ENCODE data around the gene PITPNM1.
"Not testable (repeated sequence)": the region's sequence is repeated elsewhere in the genome, so short reads cannot be mapped to it uniquely, and the experiment has no call there.

Gene PITPNM1

DNA sequence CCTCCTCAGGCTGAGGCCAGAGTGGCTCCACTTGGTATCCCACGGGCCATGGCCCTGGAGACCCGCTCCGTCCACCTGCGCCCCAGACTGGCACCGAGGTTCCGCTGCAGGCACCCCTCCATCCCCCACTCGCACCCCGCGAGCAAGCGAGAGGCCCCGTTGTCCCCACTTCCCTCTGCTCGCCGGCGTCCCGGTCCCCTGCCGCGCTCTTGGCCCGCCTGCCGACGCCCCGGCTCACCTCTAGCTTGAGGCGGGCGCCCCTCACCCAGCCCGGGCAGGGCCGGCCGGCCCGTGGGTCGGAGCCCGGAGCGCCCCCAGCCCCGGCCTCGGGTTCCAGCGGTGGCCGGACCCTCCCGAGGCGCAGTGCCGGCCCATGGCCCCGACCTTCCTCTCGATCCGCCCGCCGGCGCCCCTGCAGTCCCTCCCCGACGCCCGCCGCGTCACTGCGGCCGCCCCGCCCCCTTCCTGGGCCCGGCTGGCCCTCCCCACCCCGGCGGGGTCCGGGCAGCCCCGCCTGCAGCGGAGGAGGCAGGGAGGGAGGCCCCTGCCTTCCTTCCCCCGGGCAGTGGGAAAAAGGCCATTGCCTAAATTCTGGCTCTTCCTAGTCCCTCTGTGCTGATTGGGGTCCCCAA is at the start of gene PITPNM1:
PITPNM1 (minus strand) TSS at position 414 of the 632 bp plus-strand sequence. CDS start 1,183 bp downstream, outside the sequence.
- ChIA-PET POLR2A (interaction anchor here (0.7 kb wide), 1 partner anchor 107 kb away, joined by 3 read pairs; no protein-coding TSS in a partner anchor), CTCF (interaction anchor here (0.6 to 1.7 kb wide), 9 partner anchors 14 to 160 kb away, joined by 3 to 14 read pairs (median 5); partner anchors contain the start of genes AIP, PPP1CA and RAD9A)
- TF ChIP-seq, protein P1, sequence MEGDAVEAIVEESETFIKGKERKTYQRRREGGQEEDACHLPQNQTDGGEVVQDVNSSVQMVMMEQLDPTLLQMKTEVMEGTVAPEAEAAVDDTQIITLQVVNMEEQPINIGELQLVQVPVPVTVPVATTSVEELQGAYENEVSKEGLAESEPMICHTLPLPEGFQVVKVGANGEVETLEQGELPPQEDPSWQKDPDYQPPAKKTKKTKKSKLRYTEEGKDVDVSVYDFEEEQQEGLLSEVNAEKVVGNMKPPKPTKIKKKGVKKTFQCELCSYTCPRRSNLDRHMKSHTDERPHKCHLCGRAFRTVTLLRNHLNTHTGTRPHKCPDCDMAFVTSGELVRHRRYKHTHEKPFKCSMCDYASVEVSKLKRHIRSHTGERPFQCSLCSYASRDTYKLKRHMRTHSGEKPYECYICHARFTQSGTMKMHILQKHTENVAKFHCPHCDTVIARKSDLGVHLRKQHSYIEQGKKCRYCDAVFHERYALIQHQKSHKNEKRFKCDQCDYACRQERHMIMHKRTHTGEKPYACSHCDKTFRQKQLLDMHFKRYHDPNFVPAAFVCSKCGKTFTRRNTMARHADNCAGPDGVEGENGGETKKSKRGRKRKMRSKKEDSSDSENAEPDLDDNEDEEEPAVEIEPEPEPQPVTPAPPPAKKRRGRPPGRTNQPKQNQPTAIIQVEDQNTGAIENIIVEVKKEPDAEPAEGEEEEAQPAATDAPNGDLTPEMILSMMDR (IDR thresholded peaks at IDR 0.05; ENCODE audit: insufficient read depth, low read length, missing control alignments) = no peak
- DNase-seq (ENCODE audit: low read depth, low spot score) = no peak
- H3K4me3 ChIP-seq (ENCODE audit: low read depth, low read length) = peak within 1 kb of the TSS; percentile 76

DNA sequence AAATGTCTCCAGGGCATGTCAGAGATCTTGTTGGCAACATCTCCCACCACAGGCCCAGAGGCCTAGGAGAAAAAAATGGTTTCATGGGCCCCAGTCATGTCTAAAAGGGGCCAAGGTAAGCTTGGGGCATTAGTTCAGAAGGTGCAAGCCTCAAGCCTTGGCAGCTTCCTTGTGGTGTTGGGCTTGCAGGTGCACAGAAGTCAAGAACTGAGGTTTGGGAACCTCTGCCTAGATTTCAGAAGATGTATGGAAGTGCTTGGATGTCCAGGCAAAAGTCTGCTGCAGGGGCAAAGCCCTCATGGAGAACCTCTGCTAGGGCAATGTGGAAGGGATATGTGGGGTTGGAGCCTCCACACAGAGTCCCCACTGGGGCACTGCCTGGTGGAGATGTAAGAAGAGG is 46.5 kb upstream of the PITPNM1 start:
- CTCF ChIA-PET = interaction anchor here (1.8 kb wide), 1 partner anchor 20 kb away, joined by 6 read pairs; no protein-coding TSS in a partner anchor
- POLR2A ChIA-PET; DNase-seq (ENCODE audit: low read depth, low spot score); H3K4me3 ChIP-seq (ENCODE audit: low read depth, low read length): not testable (repeated sequence)

DNA sequence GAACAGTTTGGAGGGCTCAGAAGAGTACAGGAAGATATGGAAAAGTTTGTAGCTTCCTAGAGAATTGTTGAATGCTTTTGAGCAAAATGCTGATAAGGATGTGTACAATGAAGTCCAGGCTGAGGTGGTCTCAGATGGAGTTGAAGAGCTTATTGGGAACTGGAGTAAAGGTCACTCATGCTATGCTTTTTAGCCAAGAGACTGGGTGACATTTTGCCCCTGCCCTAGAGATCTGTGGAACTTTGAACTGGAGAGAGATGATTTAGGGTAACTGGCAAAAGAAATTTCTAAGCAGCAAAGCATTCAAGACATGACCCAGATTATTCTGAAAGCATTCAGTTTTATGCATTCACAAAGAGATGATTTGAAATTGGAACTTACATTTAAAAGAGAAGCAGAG is 46.0 kb upstream of the PITPNM1 start:
- CTCF ChIA-PET = interaction anchor here (0.9 to 1.8 kb wide), 2 partner anchors 9 to 21 kb away, joined by 3 to 6 read pairs; no protein-coding TSS in a partner anchor
- no peak overlapping the region for H3K4me3 ChIP-seq (ENCODE audit: low read depth, low read length)
- POLR2A ChIA-PET = no interaction called here
- TF ChIP-seq, protein P1 (IDR thresholded peaks at IDR 0.05; ENCODE audit: insufficient read depth, low read length, missing control alignments) = no peak
- no peak for DNase-seq (ENCODE audit: low read depth, low spot score)

DNA sequence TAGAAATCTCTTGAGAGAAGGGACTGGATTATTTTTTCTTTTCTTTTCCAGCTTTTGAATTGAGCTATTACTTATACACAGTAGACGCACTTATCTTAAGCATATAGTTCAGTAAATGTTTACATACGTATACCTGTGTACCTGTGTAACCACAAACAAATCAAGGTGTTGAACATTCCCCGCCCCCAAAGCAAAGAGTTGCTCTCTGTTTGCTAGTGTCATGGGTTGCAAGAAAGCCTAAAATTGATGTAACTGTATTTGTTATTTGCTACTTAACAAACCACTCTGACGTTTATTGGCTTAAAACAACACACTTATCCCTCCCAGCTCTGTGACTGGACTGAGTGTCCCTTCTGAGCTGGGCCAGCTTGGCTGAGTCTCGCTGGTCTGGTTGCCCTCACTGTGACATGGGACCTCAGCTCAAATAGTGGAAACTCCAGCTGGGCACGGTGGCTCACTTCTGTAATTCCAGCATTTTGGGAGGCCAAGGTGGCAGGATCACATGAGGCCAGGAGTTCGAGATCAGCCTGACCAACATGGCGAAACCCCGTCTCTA is 43.5 kb upstream of the PITPNM1 start:
- TF ChIP-seq, protein P1 (IDR thresholded peaks at IDR 0.05; ENCODE audit: insufficient read depth, low read length, missing control alignments) = no peak
- CTCF ChIA-PET = interaction anchor here (1.1 kb wide), 1 partner anchor 23 kb away, joined by 3 read pairs; no protein-coding TSS in a partner anchor
- H3K4me3 ChIP-seq (ENCODE audit: low read depth, low read length) = no peak overlapping the region
- DNase-seq (ENCODE audit: low read depth, low spot score) = no peak
- POLR2A ChIA-PET = no interaction called here

DNA sequence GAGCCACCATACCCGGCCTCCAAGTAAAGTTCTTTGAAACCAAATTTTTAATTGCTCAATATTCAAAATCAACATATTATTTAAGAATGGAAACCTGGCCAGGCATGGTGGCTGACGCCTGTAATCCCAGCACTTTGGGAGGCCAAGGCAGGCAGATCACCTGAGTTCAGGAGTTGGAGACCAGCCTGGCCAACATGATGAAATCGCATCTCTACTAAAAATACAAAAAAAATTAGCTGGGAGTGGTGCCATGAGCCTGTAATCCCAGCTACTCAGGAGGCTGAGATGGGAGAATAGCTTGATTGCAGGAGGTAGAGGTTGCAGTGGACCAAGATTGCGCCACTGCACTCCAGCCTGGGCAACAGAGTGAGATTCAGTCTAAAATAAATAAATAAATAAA is 42.9 kb upstream of the PITPNM1 start:
- DNase-seq (ENCODE audit: low read depth, low spot score); POLR2A ChIA-PET; H3K4me3 ChIP-seq (ENCODE audit: low read depth, low read length): not testable (repeated sequence)
- CTCF ChIA-PET = interaction anchor here (1.1 kb wide), 1 partner anchor 24 kb away, joined by 3 read pairs; no protein-coding TSS in a partner anchor

DNA sequence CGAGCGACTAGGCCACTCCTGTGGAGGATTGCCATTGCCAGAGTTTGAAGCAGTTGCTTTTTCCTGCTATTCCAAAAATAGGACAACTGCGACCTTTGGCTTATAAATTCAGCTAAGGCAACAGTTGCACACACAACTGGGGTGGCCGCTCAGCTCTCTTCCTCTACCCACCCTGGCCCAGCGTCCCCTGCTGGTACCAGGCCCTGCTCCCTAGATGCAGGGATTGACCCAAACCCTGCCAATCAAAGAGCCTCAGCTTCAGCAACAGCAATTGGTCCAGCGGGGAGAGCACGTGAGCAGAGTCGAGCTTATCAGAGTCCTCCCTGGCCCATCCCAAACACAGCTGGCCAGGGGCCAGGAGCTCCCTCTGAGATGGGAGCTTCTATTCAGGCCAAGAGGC is 40.1 kb upstream of the PITPNM1 start:
- H3K4me3 ChIP-seq (ENCODE audit: low read depth, low read length) = no peak overlapping the region
- TF ChIP-seq, protein P1 (IDR thresholded peaks at IDR 0.05; ENCODE audit: insufficient read depth, low read length, missing control alignments) = no peak
- CTCF ChIA-PET = no interaction called here
- POLR2A ChIA-PET = no interaction called here
- DNase-seq (ENCODE audit: low read depth, low spot score) = no peak

DNA sequence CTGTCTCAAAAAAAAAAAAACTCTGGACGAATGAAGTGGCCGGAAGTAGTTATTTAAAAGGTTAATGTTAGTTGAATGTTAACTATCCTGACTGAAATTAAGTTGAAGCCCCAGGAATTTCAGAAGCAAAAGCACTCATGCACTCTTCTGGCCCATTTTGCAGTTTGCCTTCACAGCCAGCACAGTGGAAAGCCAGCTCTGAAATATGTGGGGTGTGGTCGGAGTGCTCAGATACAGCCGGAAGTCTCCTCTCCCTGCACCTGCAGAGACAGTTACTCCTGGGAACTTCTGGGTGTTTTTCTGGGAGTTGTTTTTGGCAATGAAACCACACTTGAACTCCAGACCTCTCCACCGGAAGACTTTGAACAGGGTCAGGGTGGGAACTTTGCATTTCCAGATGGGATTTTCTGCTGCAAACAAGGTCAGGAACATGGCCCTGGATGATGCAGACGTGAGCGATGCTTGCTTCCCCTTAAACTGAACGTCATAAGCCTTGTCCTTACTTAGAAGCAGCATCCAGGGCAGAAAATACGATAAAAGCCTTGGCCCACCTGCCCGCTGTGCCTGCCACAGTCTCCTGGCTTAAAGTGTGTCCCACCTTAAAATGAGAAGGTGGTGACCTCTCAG is 39.6 kb upstream of the PITPNM1 start:
- no peak overlapping the region for H3K4me3 ChIP-seq (ENCODE audit: low read depth, low read length)
- TF ChIP-seq, protein P1 (IDR thresholded peaks at IDR 0.05; ENCODE audit: insufficient read depth, low read length, missing control alignments) = no peak
- ChIA-PET POLR2A (interaction anchor here (0.7 kb wide), 1 partner anchor 15 kb away, joined by 3 read pairs; no protein-coding TSS in a partner anchor), CTCF (no interaction called here)
- no peak for DNase-seq (ENCODE audit: low read depth, low spot score)
